Germinal center (tissue), 1 donor: ENCODE data around the gene STK36.

ENCODE experiments used
- DNase-seq: peaks from one replicate; pipeline ENCODE4 v3.0.0; 2012; ENCODE audit warnings: mixed read lengths, low spot score

Gene STK36

DNA sequence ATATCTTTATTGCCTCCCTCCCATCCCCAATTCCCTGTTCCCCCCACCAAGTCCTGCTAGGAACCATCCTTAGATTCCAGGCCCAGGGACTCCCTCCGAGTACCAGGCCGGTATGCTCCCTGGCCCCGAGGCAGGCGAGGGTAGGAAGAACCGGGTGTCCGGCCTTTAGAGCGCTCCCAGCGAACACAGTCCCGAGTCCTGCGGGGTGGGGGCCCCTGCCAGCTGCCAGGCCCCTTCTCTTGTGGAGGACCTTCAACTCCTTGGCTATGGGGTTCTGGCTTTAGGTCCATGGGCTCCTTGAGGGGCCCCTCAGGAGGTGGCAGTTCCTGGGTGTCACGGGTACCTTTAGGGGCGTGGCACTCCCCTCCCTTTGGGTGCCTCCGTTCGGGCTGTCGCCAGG lies 8.0 kb upstream of the STK36 start:
- DNase-seq, result no peak

DNA sequence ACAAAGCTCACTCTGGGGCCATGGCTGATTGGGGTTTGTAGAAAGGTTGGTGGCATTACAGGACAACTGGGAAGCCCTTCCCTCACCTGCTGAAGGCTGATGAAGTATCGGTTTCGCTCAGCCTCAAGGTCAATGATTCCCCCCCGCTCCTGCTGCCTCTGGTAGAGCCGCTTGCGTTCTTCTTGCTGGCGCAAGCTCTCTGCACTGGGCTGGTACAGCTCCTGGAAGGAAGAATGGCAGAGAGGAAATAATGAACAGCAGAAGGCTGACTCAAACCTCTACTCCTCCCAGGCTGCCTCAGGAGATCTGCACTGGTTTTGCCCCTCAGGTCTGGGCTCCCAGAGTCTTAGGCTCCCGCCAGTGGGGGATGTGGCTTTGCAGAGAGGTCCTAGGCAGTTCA lies 7.2 kb upstream of the STK36 start:
- DNase-seq, result no peak

DNA sequence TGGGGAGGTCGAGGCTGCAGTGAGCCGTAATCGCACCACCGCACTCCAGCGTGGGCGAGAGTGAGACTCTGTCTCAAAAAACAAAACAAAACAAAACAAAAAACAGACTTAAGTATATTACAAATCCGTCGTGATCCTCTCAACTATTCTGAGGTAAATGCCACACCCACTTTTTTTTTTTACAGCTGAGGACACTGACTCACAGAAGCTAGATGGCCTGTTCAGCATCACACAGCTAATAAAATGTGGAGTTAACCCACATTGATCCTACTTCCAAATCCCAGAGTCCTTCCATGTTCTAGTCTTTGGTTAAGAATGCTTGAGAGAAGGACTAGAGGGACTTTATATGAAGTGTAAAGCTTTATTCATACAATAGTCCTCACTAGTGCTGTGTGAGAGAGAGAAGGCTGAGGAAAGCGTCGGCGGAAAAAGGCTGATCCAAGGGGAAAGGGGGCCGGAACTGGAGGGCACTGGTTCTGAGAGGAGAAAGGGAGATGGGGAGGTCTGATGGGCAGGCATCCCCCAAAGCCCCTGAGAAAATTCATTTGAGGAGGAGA lies 711 bp upstream of the STK36 start:
- no peak for DNase-seq

DNA sequence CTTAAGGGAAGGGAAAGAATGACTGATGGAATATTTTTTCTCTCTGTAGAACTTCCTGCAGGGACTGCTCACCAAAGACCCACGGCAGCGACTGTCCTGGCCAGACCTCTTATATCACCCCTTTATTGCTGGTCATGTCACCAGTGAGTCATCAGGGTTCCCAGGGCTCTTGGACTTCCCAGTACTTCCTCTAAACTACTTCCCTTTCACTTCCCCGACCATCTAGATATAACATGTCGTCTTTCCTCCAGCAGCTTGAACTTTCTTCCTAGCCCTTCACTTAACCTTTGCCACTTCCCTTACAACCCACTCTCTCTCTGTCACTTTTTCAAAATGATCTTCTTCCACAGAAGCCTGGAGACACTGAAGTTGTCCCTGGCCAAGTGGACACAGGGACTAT lies 7.2 kb downstream of the STK36 start:
- no peak for DNase-seq

- no peak for DNase-seq
These were observed 8.2 kb downstream of the STK36 start for GRCh38 chr2:218680061-218680460.

DNA sequence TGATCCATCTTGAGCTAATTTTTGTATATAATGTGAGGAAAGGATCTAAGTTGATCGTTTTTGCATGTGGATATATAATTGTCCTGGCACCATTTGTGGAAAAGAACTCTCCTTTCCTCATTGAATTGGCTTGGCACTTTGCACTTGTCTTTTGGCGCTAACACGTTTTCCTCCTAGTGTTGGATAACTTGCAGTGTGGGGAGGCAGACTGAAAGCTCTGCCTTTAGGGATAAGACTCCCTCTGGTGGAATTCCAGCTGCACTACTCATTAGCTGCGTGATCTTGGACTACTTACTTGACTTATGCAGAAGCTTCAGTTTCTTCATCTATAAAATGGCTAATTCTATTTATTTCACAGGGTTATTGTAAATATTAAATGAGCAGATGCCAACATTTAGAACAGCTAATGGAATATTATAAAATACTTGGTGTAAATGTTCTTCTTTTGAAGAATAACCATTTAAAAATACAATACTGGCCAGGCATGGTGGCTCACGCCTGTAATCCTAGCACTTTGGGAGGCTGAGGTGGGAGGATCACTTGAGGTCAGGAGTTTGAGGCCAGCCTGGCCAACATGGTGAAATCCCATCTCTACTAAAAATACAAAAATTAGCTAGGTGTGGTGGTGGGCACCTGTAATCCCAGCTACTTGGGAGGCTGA lies 15.6 kb downstream of the STK36 start:
- peak; percentile 31 for DNase-seq

DNA sequence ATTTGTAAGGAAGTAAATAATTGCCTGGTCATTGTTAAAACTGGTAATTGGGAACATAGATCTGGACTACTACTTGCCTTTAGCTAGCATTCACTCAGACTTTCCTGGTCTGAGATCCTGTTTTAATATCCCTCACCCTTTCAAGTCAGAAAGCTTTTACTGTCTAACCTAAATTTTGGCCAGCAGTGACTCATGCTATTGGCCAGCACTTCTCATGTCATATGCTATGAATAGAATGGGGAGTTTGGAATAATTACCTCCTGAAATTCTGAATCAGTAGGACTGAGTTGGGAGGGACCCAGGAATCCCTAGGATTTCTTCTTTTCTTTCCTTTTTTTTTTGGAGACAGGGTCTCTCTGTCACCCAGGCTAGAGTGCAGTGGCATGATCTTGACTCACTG lies 19.3 kb downstream of the STK36 start:
- DNase-seq, result no peak

DNA sequence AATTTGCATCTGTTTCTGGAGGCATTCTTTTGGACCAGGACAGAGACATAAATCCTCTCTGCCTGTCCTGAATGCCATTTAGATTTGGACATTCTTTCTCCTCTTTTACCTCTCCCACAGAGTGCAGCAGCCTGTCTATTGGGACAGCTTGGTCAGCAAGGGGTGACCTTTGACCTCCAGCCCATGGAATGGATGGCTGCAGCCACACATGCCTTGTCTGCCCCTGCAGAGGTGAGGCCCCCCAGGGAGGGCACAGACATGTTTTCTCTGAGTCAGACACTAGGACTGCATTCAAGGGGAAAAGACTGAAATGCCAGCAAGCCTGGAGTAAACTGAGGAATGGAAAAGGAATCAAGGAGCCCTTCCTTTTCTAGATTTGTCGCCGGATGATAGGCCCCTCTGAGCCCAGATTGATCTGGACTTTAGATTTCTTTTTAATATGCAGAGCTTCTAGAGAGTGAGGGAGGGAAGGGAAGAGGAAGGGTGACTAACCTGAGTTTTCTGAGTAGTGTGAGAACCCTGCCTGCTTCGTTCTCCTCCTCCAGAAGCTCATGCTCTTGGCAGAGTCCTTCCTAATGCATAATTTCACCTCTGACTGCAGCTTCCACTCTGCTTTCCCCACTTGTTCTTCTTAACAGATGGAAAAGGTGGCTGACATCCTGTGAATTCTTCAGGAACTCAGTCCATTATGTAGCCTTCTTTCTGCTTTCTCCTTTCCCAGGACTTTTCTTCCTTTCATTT lies 22.7 kb downstream of the STK36 start:
- DNase-seq, result no peak

- no peak for DNase-seq
These were observed 27.0 kb downstream of the STK36 start for GRCh38 chr2:218698885-218699284.

GRCh38 chr2:218701806-218702205 lies 29.9 kb downstream of the STK36 start:
- DNase-seq, result no peak

DNA sequence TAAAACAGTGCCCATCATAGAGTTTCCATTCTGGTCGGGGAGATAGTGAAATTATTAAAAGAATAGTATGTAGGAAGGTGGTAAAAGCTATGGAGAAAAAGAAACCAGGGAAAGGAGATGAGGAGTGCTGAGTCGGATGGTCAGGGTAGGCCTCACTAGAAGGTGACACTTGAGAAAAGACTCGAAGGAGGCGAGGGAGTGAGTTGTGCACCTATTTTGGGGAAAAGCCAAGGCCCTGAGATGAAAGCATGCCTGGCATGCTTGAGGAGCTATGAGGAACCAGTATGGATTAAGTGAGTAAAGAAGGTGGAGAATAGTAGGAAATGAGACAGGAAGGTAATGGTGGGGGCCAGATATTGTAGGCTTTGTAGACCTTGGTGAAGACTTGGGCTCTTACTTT lies 31.5 kb downstream of the STK36 start:
- DNase-seq, result no peak

- DNase-seq, result no peak
These were observed 36.2 kb downstream of the STK36 start for GRCh38 chr2:218708086-218708485.

- DNase-seq, result no peak
These were observed 38.0 kb downstream of the STK36 start for GRCh38 chr2:218709908-218710307.

DNA sequence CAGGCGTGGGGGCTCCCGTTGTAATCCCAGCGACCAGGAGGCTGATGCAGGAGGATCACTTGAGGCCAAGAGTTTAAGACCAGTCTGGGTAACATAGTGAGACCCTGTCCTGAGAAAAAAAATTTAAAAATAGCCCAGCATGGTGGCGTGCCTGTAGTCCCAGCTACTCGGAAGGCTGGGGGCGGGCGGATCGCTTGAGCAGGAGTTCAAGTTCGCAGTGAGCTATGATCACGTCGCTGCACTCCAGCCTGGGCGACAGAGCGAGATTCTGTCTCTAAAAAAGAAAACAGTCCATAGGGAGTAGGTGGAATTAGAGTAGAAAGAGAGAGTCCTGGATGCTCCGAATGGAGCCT lies 38.4 kb downstream of the STK36 start:
- DNase-seq, result no peak

DNA sequence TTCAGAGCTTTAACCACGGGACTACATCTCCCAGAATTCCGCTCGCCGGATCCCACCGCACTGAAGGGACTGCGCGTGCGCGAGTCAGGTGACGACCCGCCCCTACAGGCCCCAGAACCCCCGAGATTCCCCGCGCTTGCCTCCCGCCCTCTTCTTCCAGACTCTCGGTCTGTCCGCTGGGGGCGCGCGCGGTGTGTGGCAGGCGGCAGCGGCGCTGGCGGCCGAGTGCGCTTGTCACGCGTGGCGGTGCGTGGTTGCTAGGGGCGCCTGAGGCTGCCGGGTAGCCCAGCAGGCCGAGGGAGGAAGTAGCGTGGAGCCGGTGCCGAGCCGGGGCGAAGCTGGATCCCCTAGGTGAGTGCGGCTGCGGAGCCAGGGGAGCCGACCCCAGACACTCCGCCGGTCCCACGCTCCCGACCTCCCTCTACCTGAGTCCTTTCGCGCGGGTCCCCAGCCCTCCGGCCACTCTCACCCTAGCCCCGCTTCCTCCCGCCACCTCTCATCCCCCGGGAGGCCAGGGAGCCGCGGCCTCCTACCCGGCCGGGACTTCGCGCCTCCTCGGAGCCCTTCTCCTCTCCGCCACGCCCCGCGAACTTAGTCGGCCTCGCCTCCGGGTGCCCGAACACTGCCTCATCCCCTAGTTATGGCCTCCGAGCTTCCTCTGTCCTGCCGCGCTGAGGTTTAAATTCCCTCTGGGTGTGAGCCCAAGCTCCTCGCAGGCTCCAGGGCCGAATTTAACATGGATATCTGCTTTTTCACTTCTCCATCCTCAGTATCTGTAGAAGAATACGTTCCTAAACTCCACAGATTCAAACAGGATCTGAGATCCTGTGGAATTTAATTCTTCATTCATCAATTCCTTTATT lies 39.0 kb downstream of the STK36 start, which contains the start of gene TTLL4:
TTLL4 (plus strand) TSS at position 149 of the 863 bp plus-strand sequence. CDS start 26,842 bp downstream, outside the sequence.
- peak; percentile 100 for DNase-seq

DNA sequence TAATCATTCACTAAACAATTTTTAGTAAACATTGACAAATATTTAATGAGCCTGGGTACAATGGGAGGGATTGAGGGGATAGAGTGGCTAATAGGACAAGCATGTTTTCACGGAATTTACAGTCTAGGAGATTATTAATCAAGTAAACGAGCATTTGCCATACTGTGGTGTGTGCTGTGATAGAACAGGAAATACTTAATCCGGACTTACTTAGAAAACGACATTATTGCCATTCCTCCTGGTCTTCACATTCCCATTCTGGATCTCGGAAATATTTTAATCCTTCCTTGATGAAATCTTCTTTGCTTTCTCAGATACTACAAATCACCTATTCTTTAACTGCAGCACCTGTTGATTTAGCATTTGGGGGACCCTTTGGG lies 39.7 kb downstream of the STK36 start:
- DNase-seq, result peak; percentile 17

- no peak for DNase-seq
These were observed 42.0 kb downstream of the STK36 start for GRCh38 chr2:218713922-218714321.

- no peak for DNase-seq
These were observed 44.2 kb downstream of the STK36 start for GRCh38 chr2:218716070-218716469.

DNA sequence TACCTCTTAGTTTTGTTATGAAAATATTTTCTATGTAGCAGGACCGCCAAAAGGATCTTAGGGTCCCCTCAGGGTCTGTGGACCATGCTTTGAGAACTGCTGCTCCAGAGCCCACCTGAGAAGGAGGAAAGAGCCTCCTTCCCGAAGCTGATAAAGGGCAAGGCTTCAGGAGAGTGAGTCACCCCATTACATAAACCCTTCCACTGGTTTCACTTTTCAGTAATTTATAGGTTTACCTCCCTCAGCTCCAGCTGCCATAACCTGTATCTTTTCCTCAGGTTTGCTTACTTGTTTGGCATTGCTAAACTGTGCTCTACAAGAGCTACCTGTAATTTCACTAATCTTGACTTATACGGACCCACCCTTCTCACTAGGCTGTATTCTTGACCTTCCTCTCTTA lies 45.4 kb downstream of the STK36 start:
- DNase-seq, result no peak

DNA sequence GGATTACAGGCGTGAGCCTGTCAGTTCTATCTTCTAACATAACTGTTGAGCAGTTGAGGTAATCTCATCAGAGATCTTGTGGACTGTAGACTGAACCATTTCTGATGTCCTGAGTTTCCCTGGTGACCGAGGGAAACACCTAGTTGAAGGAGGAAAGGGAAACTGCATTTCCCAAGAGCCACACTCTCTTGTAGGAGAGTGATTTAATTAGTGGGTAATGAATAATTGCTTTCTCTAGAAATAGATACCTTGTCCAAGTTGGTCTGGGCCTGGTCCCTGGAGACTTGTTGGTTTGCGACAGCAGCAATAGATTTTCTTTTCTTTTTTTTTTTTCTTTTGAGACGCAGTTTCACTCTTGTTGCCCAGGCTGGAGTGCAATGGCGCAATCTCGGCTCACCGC lies 46.2 kb downstream of the STK36 start:
- no peak for DNase-seq

- DNase-seq, result no peak
These were observed 47.6 kb downstream of the STK36 start for GRCh38 chr2:218719457-218719856.
